Astrocyte (in vitro differentiated cells and primary cell): Measurements from ENCODE around the gene METTL16. TPM values are rescaled to one million over a fixed set of nuclear protein-coding genes. Genes with fewer than 3 reads are reported as not detected.

Source experiments
- DNase-seq: peaks from one replicate; pipeline ENCODE4 v3.0.0-alpha.2; 2010; ENCODE audit warnings: low read depth
- FAIRE-seq: peaks from 2 replicates; lab custom pipeline; 2011; peaks lifted over from hg19 to GRCh38; lab: Jason Lieb, UNC
- H2AFZ ChIP-seq: 2 replicates; pipeline ENCODE4 v1.6.0; 2012; ENCODE audit warnings: low read depth, low read length, inconsistent platforms
- H3K27ac ChIP-seq: 2 replicates; pipeline ENCODE4 v1.5.1; 2011; ENCODE audit warnings: low read depth, low read length, inconsistent platforms
- H3K27me3 ChIP-seq: 2 replicates; pipeline ENCODE4 v1.6.0; 2011; ENCODE audit warnings: low read length, inconsistent platforms; ENCODE audit not compliant: insufficient read depth
- H3K36me3 ChIP-seq: 2 replicates; pipeline ENCODE4 v1.5.1; 2011; ENCODE audit warnings: low read length, inconsistent platforms; ENCODE audit not compliant: insufficient read depth
- H3K4me1 ChIP-seq: 2 replicates; pipeline ENCODE4 v1.5.1; 2011; ENCODE audit warnings: low read length, inconsistent platforms; ENCODE audit not compliant: insufficient read depth
- H3K4me2 ChIP-seq: 2 replicates; pipeline ENCODE4 v1.6.0; 2012; ENCODE audit warnings: low read length, inconsistent platforms
- H3K4me3 ChIP-seq: 2 replicates; pipeline ENCODE4 v1.5.1; 2011; ENCODE audit warnings: low read depth, mild to moderate bottlenecking, low read length, inconsistent platforms; ENCODE audit not compliant: insufficient read depth
- H3K79me2 ChIP-seq: 2 replicates; pipeline ENCODE4 v1.6.0; 2012; ENCODE audit warnings: mild to moderate bottlenecking, low read length, inconsistent platforms; ENCODE audit not compliant: insufficient read depth
- H3K9ac ChIP-seq: 2 replicates; pipeline ENCODE4 v1.6.0; 2012; ENCODE audit warnings: mild to moderate bottlenecking, low read length, inconsistent platforms
- H3K9me3 ChIP-seq: 2 replicates; pipeline ENCODE4 v1.5.1; 2012; ENCODE audit warnings: low read depth, mild to moderate bottlenecking, low read length, inconsistent platforms; ENCODE audit not compliant: insufficient read depth
- H4K20me1 ChIP-seq: 2 replicates; pipeline ENCODE4 v1.6.0; 2012; ENCODE audit warnings: low read length, inconsistent platforms; ENCODE audit not compliant: insufficient read depth
- H3K27ac Mint-ChIP-seq: one replicate; pipeline ENCODE4 v1.8.0; 2021; ENCODE audit warnings: mild to moderate bottlenecking, mixed read lengths; ENCODE audit not compliant: unreplicated experiment
- H3K27me3 Mint-ChIP-seq: one replicate; pipeline ENCODE4 v1.8.0; 2021; ENCODE audit warnings: low read depth, mixed read lengths; ENCODE audit not compliant: unreplicated experiment
- H3K36me3 Mint-ChIP-seq: one replicate; pipeline ENCODE4 v1.8.0; 2021; ENCODE audit warnings: low read depth, mixed read lengths; ENCODE audit not compliant: unreplicated experiment
- H3K4me1 Mint-ChIP-seq: one replicate; pipeline ENCODE4 v1.8.0; 2021; ENCODE audit warnings: low read depth, mixed read lengths; ENCODE audit not compliant: unreplicated experiment
- H3K4me3 Mint-ChIP-seq: one replicate; pipeline ENCODE4 v1.8.0; 2021; ENCODE audit warnings: mild to moderate bottlenecking, moderate library complexity, mixed read lengths; ENCODE audit not compliant: unreplicated experiment
- H3K9me3 Mint-ChIP-seq: one replicate; pipeline ENCODE4 v1.8.0; 2021; ENCODE audit warnings: mild to moderate bottlenecking, mixed read lengths; ENCODE audit not compliant: unreplicated experiment
- CTCF ChIP-seq: IDR thresholded peaks from 2 replicates; pipeline ENCODE4 v1.5.1; 2011; ENCODE audit warnings: low read depth, mild to moderate bottlenecking, inconsistent platforms, low read length, moderate library complexity; ENCODE audit not compliant: insufficient read depth
- EZH2 ChIP-seq: IDR thresholded peaks from 2 replicates; pipeline ENCODE4 v1.6.1; 2012; ENCODE audit warnings: mild to moderate bottlenecking, low read length, inconsistent platforms; ENCODE audit not compliant: insufficient read depth
- total RNA-seq: library from RNA; stranded (reverse); gene quantifications from 2 replicates; pipeline ENCODE4 v1.2.1, GENCODE V29; 2021

The METTL16 gene
- total RNA-seq, 1 donor from 2014 or later = 28.4 TPM

GRCh38 chr17:2485543-2485942 is 26.1 kb downstream of the METTL16 start:
- no peak overlapping the region for H3K27ac ChIP-seq
- peaks cover 41% of the 10 kb centered on the region for H4K20me1 ChIP-seq
- DNase-seq = no peak
- Mint-ChIP-seq H3K27me3 (no peaks in the 10 kb centered on the region), H3K27ac (no peak overlapping the region), H3K4me1 (no peaks in the 10 kb centered on the region), H3K4me3 (no peak overlapping the region), H3K9me3 (no peaks in the 10 kb centered on the region), H3K36me3 (no peaks in the 10 kb centered on the region)
- H3K4me2 ChIP-seq = no peak overlapping the region
- H3K4me1 ChIP-seq = no peaks in the 10 kb centered on the region
- FAIRE-seq = no peak
- no peak for TF ChIP-seq EZH2
- TF ChIP-seq CTCF = no peak
- H3K9ac ChIP-seq = no peak overlapping the region
- no peaks in the 10 kb centered on the region for H3K36me3 ChIP-seq
- no peaks in the 10 kb centered on the region for H3K27me3 ChIP-seq
- no peaks in the 10 kb centered on the region for H3K9me3 ChIP-seq
- peaks cover 51% of the 10 kb centered on the region for H3K79me2 ChIP-seq
- no peak overlapping the region for H3K4me3 ChIP-seq
- H2AFZ ChIP-seq = no peak overlapping the region

GRCh38 chr17:2484876-2485275 is 26.8 kb downstream of the METTL16 start:
- no peaks in the 10 kb centered on the region for H3K9me3 ChIP-seq
- H3K4me3 ChIP-seq = no peak overlapping the region
- TF ChIP-seq EZH2 (no peak), CTCF (no peak)
- H3K36me3 ChIP-seq = no peaks in the 10 kb centered on the region
- H3K27ac ChIP-seq = no peak overlapping the region
- H3K9ac ChIP-seq = no peak overlapping the region
- Mint-ChIP-seq H3K4me1 (no peaks in the 10 kb centered on the region), H3K27me3 (no peaks in the 10 kb centered on the region), H3K36me3 (no peaks in the 10 kb centered on the region), H3K9me3 (no peaks in the 10 kb centered on the region), H3K27ac (no peak overlapping the region), H3K4me3 (peak overlapping the region; percentile 11)
- H2AFZ ChIP-seq = no peak overlapping the region
- H3K4me2 ChIP-seq = no peak overlapping the region
- peaks cover 52% of the 10 kb centered on the region for H3K79me2 ChIP-seq
- H4K20me1 ChIP-seq = peaks cover 45% of the 10 kb centered on the region
- no peaks in the 10 kb centered on the region for H3K4me1 ChIP-seq
- FAIRE-seq (no peak), DNase-seq (no peak)
- H3K27me3 ChIP-seq = no peaks in the 10 kb centered on the region

GRCh38 chr17:2483084-2483483 is 28.6 kb downstream of the METTL16 start:
- no peak overlapping the region for H3K4me2 ChIP-seq
- no peak overlapping the region for H3K4me3 Mint-ChIP-seq
- FAIRE-seq (no peak), DNase-seq (no peak)
- H3K4me3 ChIP-seq = no peak overlapping the region
- no peaks in the 10 kb centered on the region for H3K4me1 Mint-ChIP-seq
- H3K27me3 ChIP-seq = no peaks in the 10 kb centered on the region
- H3K36me3 Mint-ChIP-seq = no peaks in the 10 kb centered on the region
- H3K79me2 ChIP-seq = peaks cover 57% of the 10 kb centered on the region
- no peak overlapping the region for H2AFZ ChIP-seq
- H3K36me3 ChIP-seq = no peaks in the 10 kb centered on the region
- H4K20me1 ChIP-seq = peaks cover 50% of the 10 kb centered on the region
- no peak overlapping the region for H3K9ac ChIP-seq
- H3K27ac Mint-ChIP-seq = no peak overlapping the region
- TF ChIP-seq EZH2 (no peak), CTCF (no peak)
- H3K9me3 ChIP-seq = no peaks in the 10 kb centered on the region
- H3K9me3 Mint-ChIP-seq = no peaks in the 10 kb centered on the region
- no peak overlapping the region for H3K27ac ChIP-seq
- H3K4me1 ChIP-seq = no peaks in the 10 kb centered on the region
- H3K27me3 Mint-ChIP-seq = no peaks in the 10 kb centered on the region
